Endothelial cell of umbilical vein (primary cell): ENCODE measurements around the gene MPND. TPM values are rescaled to one million over a fixed set of nuclear protein-coding genes. Genes with fewer than 3 reads are reported as not detected.

ENCODE experiments used
- BruUV-seq: library from RNA; stranded (reverse); fragments of 400-500 nt; replicated peaks from 2 replicates; lab custom pipeline; 2021; lab: Mats Ljungman, UMichigan
- CTCF ChIA-PET: fragments of 300-600, 350-600 bp; sonication (Branson Sonifier 250); formaldehyde crosslinking; loops from one replicate; lab custom pipeline; 2021; ENCODE audit warnings: antibody characterized with exemption, inconsistent platforms; lab: Charles Lee
- POLR2A ChIA-PET: fragments of 300-600, 350-600 bp; sonication (Branson Sonifier 250); formaldehyde crosslinking; loops from one replicate; lab custom pipeline; 2021; ENCODE audit warnings: antibody characterized with exemption, inconsistent platforms; lab: Charles Lee
- DNase-seq: peaks from one replicate; pipeline ENCODE4 v3.0.0-alpha.2; 2011; ENCODE audit warnings: low read depth, low spot score
- FAIRE-seq: peaks from 2 replicates; lab custom pipeline; 2011; peaks lifted over from hg19 to GRCh38; lab: Jason Lieb, UNC
- H2AFZ ChIP-seq: 2 replicates; pipeline ENCODE4 v1.6.0; 2012; ENCODE audit warnings: low read depth, low read length, control low read depth, inconsistent platforms
- H3K27ac ChIP-seq: 2 replicates; pipeline ENCODE4 v1.5.1; 2011; ENCODE audit warnings: low read depth, mild to moderate bottlenecking, control low read depth, low read length, moderate library complexity; ENCODE audit not compliant: insufficient read depth
- H3K27me3 ChIP-seq, 2 experiments: 2 replicates each; pipeline versions ENCODE4 v1.6.0 to v1.6.1; 2011; ENCODE audit warnings: low read length in 2 of 2, mixed read lengths in 1 of 2; ENCODE audit not compliant: control insufficient read depth in 2 of 2, insufficient read depth in 2 of 2
- H3K36me3 ChIP-seq, 2 experiments: 2 replicates in 1 of 2; 3 replicates in 1 of 2; pipeline ENCODE4 v1.5.1; 2011; ENCODE audit warnings: low read length in 2 of 2, mild to moderate bottlenecking in 1 of 2, moderate library complexity in 1 of 2; ENCODE audit not compliant: control insufficient read depth in 2 of 2, insufficient read depth in 2 of 2; ENCODE audit errors: extremely low read depth in 1 of 2
- H3K4me1 ChIP-seq: 3 replicates; pipeline ENCODE4 v1.5.1; 2011; ENCODE audit warnings: mild to moderate bottlenecking, low read length; ENCODE audit not compliant: control insufficient read depth, insufficient read depth; ENCODE audit errors: extremely low read depth
- H3K4me2 ChIP-seq: 2 replicates; pipeline ENCODE4 v1.6.1; 2011; ENCODE audit warnings: low read length, control low read depth, mixed read lengths; ENCODE audit not compliant: insufficient read depth
- H3K4me3 ChIP-seq, 3 experiments: fragments of 200-600 bp in 1 of 3; sonication (generic), shearing (Covaris generic) in 1 of 3; replicated peaks in 1 of 3; 2 replicates each; pipeline ENCODE4 v1.5.1; 2011 to 2016; ENCODE audit warnings: control low read depth in 3 of 3, low read length in 3 of 3, mild to moderate bottlenecking in 2 of 3, inconsistent platforms in 1 of 3, low read depth in 1 of 3, moderate library complexity in 1 of 3; ENCODE audit not compliant: insufficient read depth in 1 of 3
- H3K79me2 ChIP-seq: 2 replicates; pipeline ENCODE4 v1.6.0; 2012; ENCODE audit warnings: low read length, inconsistent platforms; ENCODE audit not compliant: control insufficient read depth, insufficient read depth
- H3K9ac ChIP-seq: replicated peaks from 2 replicates; pipeline ENCODE3; 2011; ENCODE audit warnings: low read length, control low read depth; ENCODE audit not compliant: insufficient read depth; ENCODE audit errors: extremely low read depth
- H3K9me1 ChIP-seq: replicated peaks from 3 replicates; pipeline ENCODE4 v1.6.0; 2011; ENCODE audit warnings: mild to moderate bottlenecking, low read length; ENCODE audit not compliant: control insufficient read depth, insufficient read depth; ENCODE audit errors: extremely low read depth
- H3K9me3 ChIP-seq: replicated peaks from 2 replicates; pipeline ENCODE4 v1.5.1; 2012; ENCODE audit warnings: low read length, inconsistent platforms; ENCODE audit not compliant: control insufficient read depth, insufficient read depth
- H4K20me1 ChIP-seq: replicated peaks from 2 replicates; pipeline ENCODE3; 2011; ENCODE audit warnings: mild to moderate bottlenecking, low read length; ENCODE audit not compliant: control insufficient read depth, insufficient read depth; ENCODE audit errors: extremely low read depth
- EZH2 ChIP-seq: IDR thresholded peaks from 2 replicates; pipeline ENCODE4 v1.6.1; 2012; ENCODE audit warnings: borderline replicate concordance, low read depth, mild to moderate bottlenecking, moderate library complexity, low read length, inconsistent platforms; ENCODE audit not compliant: severe bottlenecking
- FOS ChIP-seq: IDR thresholded peaks from 2 replicates; pipeline ENCODE4 v1.6.1; 2011; ENCODE audit warnings: mild to moderate bottlenecking, low read length, moderate library complexity, borderline replicate concordance; ENCODE audit not compliant: insufficient read depth
- GATA2 ChIP-seq: IDR thresholded peaks from 2 replicates; pipeline ENCODE4 v1.7.0; 2011; ENCODE audit warnings: low read depth, mild to moderate bottlenecking, moderate library complexity, mixed read lengths, low read length; ENCODE audit not compliant: insufficient read length, insufficient read depth
- JUN ChIP-seq: IDR thresholded peaks from 2 replicates; pipeline ENCODE4 v1.6.1; 2011; ENCODE audit warnings: borderline replicate concordance, low read depth; ENCODE audit not compliant: insufficient read length, insufficient read depth
- MYC ChIP-seq: IDR thresholded peaks from one replicate; pipeline ENCODE4 v1.6.1; 2011; ENCODE audit warnings: mild to moderate bottlenecking, low read depth, low read length
- POLR2A ChIP-seq: IDR thresholded peaks from 2 replicates; pipeline ENCODE4 v1.6.1; 2012; ENCODE audit warnings: low read depth, mild to moderate bottlenecking, control low read depth, low read length
- POLR2AphosphoS5 ChIP-seq: IDR thresholded peaks from 2 replicates; pipeline ENCODE4 v1.6.1; 2012; ENCODE audit warnings: low read depth, mild to moderate bottlenecking, control low read depth, low read length, moderate library complexity; ENCODE audit not compliant: insufficient read depth
- dilution Hi-C: fragments of 300-500 bp; cut with MboI; formaldehyde crosslinking; loops from one replicate; pipeline ENCODE4 v1.15.0; 2019; ENCODE audit warnings: low sequenced_read_pairs; ENCODE audit not compliant: extremely low pct_ligation_motif_present
- intact Hi-C: fragments of 100-400 bp; cut with micrococcal nuclease; formaldehyde crosslinking; loops from one replicate; pipeline ENCODE4 v1.10.0; 2022
- polyA plus RNA-seq, 4 experiments: library from polyadenylated mRNA; depleted of rRNA in 3 of 4; stranded (reverse) in 3 of 4; unstranded in 1 of 4; fragments of >200 nt; gene quantifications; 2 replicates each; pipeline versions ENCODE4 v1.2.1 to v1.2.3, GENCODE V29; 2011 to 2012; ENCODE audit warnings: missing spikeins in 1 of 4
- total RNA-seq: library from RNA; stranded (reverse); gene quantifications from 2 replicates; pipeline ENCODE4 v1.2.3, GENCODE V29; 2021
- TF ChIP-seq, protein P1 (sequence below), 2 donors: IDR thresholded peaks; 1 replicate in 1 of 2; 2 replicates in 1 of 2; pipeline ENCODE4 v1.5.1; 2011; ENCODE audit warnings: low read length in 2 of 2, mild to moderate bottlenecking in 2 of 2, moderate library complexity in 2 of 2, control low read depth in 1 of 2, inconsistent platforms in 1 of 2, low read depth in 1 of 2; ENCODE audit not compliant: insufficient read depth in 1 of 2; ENCODE audit errors: extremely low read depth in 1 of 2

Gene MPND
- total and polyA plus RNA-seq, 2 donors (not counting 3 experiments of a cell fraction or from before 2014, with no cell fraction given) = 14.8 to 21.1 TPM

DNA sequence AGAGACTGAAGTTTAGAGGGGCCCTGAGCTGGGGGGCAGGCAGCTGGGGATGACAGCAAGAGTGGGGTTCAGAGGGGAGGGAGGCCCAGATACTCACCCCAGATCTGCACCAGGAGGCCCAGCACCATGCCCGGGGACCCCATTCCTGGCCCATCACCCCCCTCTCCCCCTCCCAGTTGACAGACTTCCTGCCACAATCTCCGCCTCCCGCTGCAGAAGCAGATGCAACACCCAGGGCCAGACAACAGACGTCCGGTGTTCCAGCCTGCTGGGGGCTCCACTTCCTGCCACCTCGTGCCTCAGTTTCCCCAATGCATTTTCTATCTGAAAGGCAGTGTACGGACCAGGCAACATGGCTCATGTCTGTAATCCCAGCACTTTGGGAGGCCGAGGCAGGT, 41.1 kb upstream of the MPND start, which contains the start of gene TMIGD2:
Gene TMIGD2 (minus strand): TSS at position 147 of the 398 bp plus-strand sequence. CDS start 4 bp downstream, at position 143.
- Histone ChIP-seq H3K36me3 (no peaks in the 10 kb centered on the region), H3K9me1 (no peaks in the 10 kb centered on the region), H2AFZ (no peak within 1 kb of the TSS), H3K4me2 (no peak within 1 kb of the TSS), H3K9ac (no peak within 1 kb of the TSS), H3K27me3 (no peaks in the 10 kb centered on the region), H3K27ac (no peak within 1 kb of the TSS), H3K79me2 (no peaks in the 10 kb centered on the region), H3K4me1 (no peaks in the 10 kb centered on the region), H3K9me3 (no peaks in the 10 kb centered on the region), H4K20me1 (no peaks in the 10 kb centered on the region), H3K4me3 (no peak within 1 kb of the TSS)
- FAIRE-seq = no peak
- TF ChIP-seq JUN (no peak), POLR2AphosphoS5 (no peak), GATA2 (no peak), POLR2A (no peak), EZH2 (no peak), MYC (no peak), FOS (no peak)
- TF ChIP-seq, protein P1, sequence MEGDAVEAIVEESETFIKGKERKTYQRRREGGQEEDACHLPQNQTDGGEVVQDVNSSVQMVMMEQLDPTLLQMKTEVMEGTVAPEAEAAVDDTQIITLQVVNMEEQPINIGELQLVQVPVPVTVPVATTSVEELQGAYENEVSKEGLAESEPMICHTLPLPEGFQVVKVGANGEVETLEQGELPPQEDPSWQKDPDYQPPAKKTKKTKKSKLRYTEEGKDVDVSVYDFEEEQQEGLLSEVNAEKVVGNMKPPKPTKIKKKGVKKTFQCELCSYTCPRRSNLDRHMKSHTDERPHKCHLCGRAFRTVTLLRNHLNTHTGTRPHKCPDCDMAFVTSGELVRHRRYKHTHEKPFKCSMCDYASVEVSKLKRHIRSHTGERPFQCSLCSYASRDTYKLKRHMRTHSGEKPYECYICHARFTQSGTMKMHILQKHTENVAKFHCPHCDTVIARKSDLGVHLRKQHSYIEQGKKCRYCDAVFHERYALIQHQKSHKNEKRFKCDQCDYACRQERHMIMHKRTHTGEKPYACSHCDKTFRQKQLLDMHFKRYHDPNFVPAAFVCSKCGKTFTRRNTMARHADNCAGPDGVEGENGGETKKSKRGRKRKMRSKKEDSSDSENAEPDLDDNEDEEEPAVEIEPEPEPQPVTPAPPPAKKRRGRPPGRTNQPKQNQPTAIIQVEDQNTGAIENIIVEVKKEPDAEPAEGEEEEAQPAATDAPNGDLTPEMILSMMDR (IDR thresholded peaks at IDR 0.05; ENCODE audit: extremely low read depth in 1 of 2, insufficient read depth in 1 of 2, low read depth in 1 of 2, low read length in 2 of 2) = no peak
- ChIA-PET POLR2A (no interaction called here), CTCF (no interaction called here)
- dilution Hi-C loops (no loop called here), intact Hi-C loops (no loop called here)
- DNase-seq = no peak
- no TSS peak for BruUV-seq
